ENCODE results near the gene SYT15.
"Not testable (repeated sequence)": the region's sequence is repeated elsewhere in the genome, so short reads cannot be mapped to it uniquely, and the experiment has no call there.

Gene SYT15

DNA sequence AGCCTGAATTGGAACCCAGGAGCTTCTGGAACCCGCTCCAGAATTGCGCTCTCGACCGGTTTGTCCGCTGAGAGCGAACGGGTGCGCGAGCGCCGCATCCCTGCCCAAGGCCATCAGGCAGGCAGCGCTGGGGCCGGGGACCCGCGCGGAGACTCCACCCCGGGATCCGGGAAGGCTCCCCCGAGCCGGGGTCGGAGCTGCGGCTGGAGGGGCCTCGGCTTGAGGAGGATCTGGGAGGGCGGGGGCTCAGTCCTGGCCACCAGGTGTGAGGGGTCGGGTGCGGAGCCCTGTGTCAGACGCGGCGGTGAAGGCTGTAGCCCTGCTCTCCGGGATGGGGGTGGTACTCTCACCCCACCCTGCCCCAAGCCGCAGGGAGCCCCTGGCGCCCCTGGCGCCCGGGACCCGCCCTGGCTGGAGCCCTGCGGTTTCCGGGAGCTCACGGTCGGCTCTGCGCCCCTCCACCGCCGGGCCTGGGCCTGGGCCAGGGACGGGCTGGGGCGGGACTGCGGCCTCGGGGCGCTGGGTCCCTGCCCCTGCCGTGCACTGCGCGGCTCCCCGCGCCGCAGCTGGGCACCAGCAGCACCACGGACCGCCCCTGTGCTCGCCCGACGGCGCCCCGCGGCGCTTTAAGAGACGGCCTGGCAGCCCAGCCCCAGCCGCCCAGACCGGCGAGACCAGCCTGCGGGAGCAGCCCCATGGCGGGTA is at the start of gene SYT15:
Gene SYT15, plus strand, starts transcription at position 655 of the 705 bp plus-strand sequence. Its CDS starts 41 bp downstream, at position 696.
- in situ Hi-C loops (cut with MboI; ENCODE audit: low sequenced_read_pairs); H3K4me3 ChIP-seq; H3K36me3 ChIP-seq (replicated peaks); H3K4me1 ChIP-seq; H3K9me3 ChIP-seq; H3K27me3 ChIP-seq (ENCODE audit: low read depth); DNase-seq (ENCODE audit: low spot score in 2 of 2): not testable (repeated sequence)

DNA sequence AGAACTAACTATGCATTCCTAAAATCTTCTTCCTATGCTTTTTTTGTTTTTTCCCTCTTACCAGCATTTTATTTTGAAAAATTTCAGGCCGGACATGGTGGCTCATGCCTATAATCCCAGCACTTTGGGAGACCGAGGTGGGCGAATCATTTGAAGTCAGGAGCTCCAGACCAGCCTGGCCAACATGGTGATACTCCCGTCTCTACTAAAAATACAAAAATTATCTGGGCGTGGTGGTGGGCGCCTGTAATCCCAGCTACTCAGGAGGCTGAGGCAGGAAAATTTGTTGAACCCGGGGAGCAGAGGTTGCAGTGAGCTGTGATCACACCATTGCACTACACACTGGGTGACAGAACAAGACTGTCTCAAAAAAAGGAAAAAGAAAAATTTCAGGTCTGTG is 49.2 kb upstream of the SYT15 start:
- not testable (repeated sequence) for H3K4me3 ChIP-seq; H3K36me3 ChIP-seq (replicated peaks); DNase-seq (ENCODE audit: low spot score in 2 of 2); H3K9me3 ChIP-seq; H3K27me3 ChIP-seq (ENCODE audit: low read depth); H3K4me1 ChIP-seq
- in situ Hi-C loops (cut with MboI; ENCODE audit: low sequenced_read_pairs) = loop anchor here (25.0 kb wide), 1 partner anchor 1708 kb away; no protein-coding TSS in a partner anchor

DNA sequence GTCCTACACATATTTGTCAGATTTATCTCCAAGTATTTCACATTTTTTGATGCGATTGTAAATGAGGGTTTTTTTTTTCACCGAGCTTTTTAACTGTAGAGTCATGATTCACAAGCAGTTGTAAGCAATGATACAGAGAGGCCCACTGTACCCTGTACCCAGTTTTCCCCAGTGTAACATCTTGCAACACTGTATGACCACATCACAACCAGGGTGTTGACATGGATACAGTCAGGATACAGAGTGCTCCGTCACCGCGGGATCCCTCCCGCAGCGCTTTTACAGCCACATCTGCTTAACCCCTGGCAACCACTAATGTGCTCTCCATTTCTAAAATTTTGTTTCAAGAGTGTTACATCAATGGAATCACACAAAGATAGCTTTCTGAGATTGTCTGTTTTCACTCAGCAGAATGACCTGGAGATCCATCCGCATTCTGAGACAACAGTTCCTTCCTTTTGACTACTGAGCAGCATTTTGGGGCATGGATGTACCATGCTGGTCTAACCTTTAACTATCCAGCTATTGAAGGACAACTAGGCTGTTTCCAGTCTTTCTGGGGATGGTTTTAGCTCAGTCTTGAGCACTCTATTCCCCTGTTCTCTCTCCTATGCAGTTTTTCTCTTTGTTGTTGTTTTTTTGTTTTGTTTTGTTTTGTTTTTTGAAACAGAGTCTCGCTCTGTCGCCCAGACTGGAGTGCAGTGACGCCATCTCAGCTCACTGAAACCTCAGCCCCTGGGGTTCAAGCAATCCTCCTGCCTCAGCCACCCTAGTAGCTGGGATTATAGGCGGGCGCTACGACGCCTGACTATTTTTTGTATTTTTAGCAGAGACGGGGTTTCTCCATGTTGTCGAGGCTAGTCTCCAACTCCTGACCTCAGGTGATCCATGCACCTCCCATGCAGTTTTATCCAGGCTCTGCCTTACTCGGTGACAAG is 48.4 kb upstream of the SYT15 start:
- DNase-seq (ENCODE audit: low spot score in 2 of 2) = no peak
- Histone ChIP-seq H3K9me3 (peaks cover 3% of the 10 kb centered on the region; the same call in 1 of the 2 replicates), H3K27me3 (ENCODE audit: low read depth) (no peaks in the 10 kb centered on the region; the same call in 1 of the 2 replicates), H3K36me3 (replicated peaks) (no peaks in the 10 kb centered on the region), H3K4me3 (no peak overlapping the region), H3K4me1 (no peaks in the 10 kb centered on the region)
- in situ Hi-C loops (cut with MboI; ENCODE audit: low sequenced_read_pairs) = loop anchor here (25.0 kb wide), 1 partner anchor 1707 kb away; no protein-coding TSS in a partner anchor

DNA sequence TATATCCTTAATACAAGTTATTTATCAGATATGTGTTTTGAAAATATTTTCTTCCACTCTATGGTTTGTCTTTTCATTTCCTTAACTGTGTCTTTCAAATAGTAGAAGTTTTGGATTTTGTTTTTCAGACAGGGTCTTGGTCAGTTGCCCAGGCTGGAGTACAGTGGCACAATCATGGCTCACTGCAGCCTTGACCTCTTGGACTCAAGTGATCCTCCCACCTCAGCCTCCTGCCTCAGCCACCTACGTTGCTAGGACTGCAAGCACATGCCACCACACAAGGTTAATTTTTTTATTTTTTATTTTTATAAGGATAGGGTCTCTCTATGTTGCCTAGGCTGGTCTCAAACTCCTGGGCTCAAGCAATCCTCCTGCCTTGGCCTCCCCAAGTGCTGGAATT is 46.7 kb upstream of the SYT15 start:
- not testable (repeated sequence) for H3K27me3 ChIP-seq (ENCODE audit: low read depth); H3K4me3 ChIP-seq; H3K4me1 ChIP-seq; DNase-seq (ENCODE audit: low spot score in 2 of 2); H3K9me3 ChIP-seq; H3K36me3 ChIP-seq (replicated peaks)
- in situ Hi-C loops (cut with MboI; ENCODE audit: low sequenced_read_pairs) = loop anchor here (25.0 kb wide), 1 partner anchor 1705 kb away; no protein-coding TSS in a partner anchor

DNA sequence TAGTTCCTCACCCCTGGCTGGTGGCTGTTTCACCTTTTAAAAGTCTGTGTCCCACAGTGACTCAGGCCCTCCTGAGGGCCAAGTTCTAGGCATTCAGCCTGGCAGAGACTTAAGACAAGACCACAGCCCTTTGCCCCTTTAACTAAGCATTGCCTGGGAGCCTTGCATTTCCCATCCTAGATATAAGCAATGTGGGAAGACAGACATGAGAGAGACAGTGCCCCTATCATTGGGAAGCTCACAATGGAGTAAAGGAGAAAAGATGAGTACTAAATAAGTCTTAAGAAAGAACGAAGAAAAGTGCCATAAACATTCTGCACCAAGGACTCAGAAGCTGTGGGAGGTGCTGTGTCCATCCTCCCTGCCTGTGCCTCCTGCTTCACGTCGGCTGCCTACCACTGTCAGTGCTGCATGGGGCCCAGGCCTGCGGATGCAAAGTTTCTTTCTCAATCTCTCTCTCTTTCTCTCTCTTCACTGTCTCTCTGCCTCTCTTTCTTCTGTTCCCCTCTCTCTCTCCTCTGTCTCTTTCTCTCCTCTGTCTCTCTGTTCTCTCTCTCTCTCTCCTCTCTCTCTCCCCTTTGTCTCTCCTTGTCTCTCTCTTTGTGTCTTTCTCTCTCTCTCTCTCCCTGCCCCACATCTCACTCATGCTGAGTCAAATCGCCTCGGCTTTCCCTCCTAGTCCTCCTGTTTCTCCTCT is 44.0 kb upstream of the SYT15 start:
- H3K9me3 ChIP-seq = no peaks in the 10 kb centered on the region; the same call in 1 of the 2 replicates
- in situ Hi-C loops (cut with MboI; ENCODE audit: low sequenced_read_pairs) = loop anchor here (25.0 kb wide), 1 partner anchor 1702 kb away; no protein-coding TSS in a partner anchor
- H3K4me3 ChIP-seq = no peak overlapping the region
- H3K36me3 ChIP-seq (replicated peaks) = no peaks in the 10 kb centered on the region
- H3K27me3 ChIP-seq (ENCODE audit: low read depth) = 0 out of 2 replicates have a peak, but pooled peaks cover 6% of the 10 kb centered on the region
- no peaks in the 10 kb centered on the region for H3K4me1 ChIP-seq
- no peak for DNase-seq (ENCODE audit: low spot score in 2 of 2)

DNA sequence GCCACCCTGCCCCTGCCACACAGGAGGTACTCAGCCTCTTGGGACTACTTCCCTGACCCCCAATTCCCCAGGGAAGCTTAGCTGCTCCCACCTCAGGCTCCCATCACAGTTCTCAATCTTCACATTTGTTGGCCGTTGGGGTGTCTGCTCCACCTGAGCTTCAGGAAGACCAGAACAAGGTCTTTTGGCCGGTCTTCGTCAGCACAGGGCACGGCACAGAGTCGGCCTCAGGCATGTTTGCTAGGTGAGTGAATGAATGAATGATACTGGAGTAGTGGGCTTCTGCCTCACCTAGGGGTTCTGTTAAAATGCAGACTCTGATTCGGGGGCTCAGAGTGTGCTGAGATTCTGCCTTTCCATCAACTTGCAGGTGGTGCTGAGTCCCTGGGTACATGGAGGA is 42.8 kb upstream of the SYT15 start:
- in situ Hi-C loops (cut with MboI; ENCODE audit: low sequenced_read_pairs) = loop anchor here (25.0 kb wide), 1 partner anchor 1701 kb away; no protein-coding TSS in a partner anchor
- Histone ChIP-seq H3K36me3 (replicated peaks) (no peaks in the 10 kb centered on the region), H3K4me3 (no peak overlapping the region), H3K27me3 (ENCODE audit: low read depth) (0 out of 2 replicates have a peak, but pooled peaks cover 7% of the 10 kb centered on the region), H3K9me3 (no peaks in the 10 kb centered on the region; the same call in 1 of the 2 replicates), H3K4me1 (no peaks in the 10 kb centered on the region)
- DNase-seq (ENCODE audit: low spot score in 2 of 2) = no peak

- Histone ChIP-seq H3K9me3 (no peaks in the 10 kb centered on the region; the same call in 1 of the 2 replicates), H3K4me1 (no peaks in the 10 kb centered on the region), H3K4me3 (no peak overlapping the region), H3K36me3 (replicated peaks) (no peaks in the 10 kb centered on the region), H3K27me3 (ENCODE audit: low read depth) (0 out of 2 replicates have a peak, but pooled peaks cover 7% of the 10 kb centered on the region)
- in situ Hi-C loops (cut with MboI; ENCODE audit: low sequenced_read_pairs) = loop anchor here (25.0 kb wide), 1 partner anchor 1701 kb away; no protein-coding TSS in a partner anchor
- no peak for DNase-seq (ENCODE audit: low spot score in 2 of 2)
Observed at GRCh38 chr10:46536781-46537180, 42.1 kb upstream of the SYT15 start.

GRCh38 chr10:46537309-46537708 is 41.6 kb upstream of the SYT15 start:
- in situ Hi-C loops (cut with MboI; ENCODE audit: low sequenced_read_pairs) = loop anchor here (25.0 kb wide), 1 partner anchor 1700 kb away; no protein-coding TSS in a partner anchor
- DNase-seq (ENCODE audit: low spot score in 2 of 2) = no peak
- Histone ChIP-seq H3K4me1 (no peaks in the 10 kb centered on the region), H3K36me3 (replicated peaks) (no peaks in the 10 kb centered on the region), H3K27me3 (ENCODE audit: low read depth) (0 out of 2 replicates have a peak, but pooled peaks cover 7% of the 10 kb centered on the region), H3K9me3 (no peaks in the 10 kb centered on the region; the same call in 1 of the 2 replicates), H3K4me3 (no peak overlapping the region)

GRCh38 chr10:46538155-46538554 is 40.8 kb upstream of the SYT15 start:
- in situ Hi-C loops (cut with MboI; ENCODE audit: low sequenced_read_pairs) = loop anchor here (25.0 kb wide), 1 partner anchor 1699 kb away; no protein-coding TSS in a partner anchor
- Histone ChIP-seq H3K36me3 (replicated peaks) (no peaks in the 10 kb centered on the region), H3K9me3 (no peaks in the 10 kb centered on the region; the same call in 1 of the 2 replicates), H3K27me3 (ENCODE audit: low read depth) (0 out of 2 replicates have a peak, but pooled peaks cover 7% of the 10 kb centered on the region), H3K4me1 (no peaks in the 10 kb centered on the region), H3K4me3 (no peak overlapping the region)
- no peak for DNase-seq (ENCODE audit: low spot score in 2 of 2)

- H3K9me3 ChIP-seq = no peaks in the 10 kb centered on the region; the same call in 1 of the 2 replicates
- no peak overlapping the region for H3K4me3 ChIP-seq
- no peaks in the 10 kb centered on the region for H3K36me3 ChIP-seq (replicated peaks)
- no peaks in the 10 kb centered on the region for H3K4me1 ChIP-seq
- DNase-seq (ENCODE audit: low spot score in 2 of 2) = no peak
- in situ Hi-C loops (cut with MboI; ENCODE audit: low sequenced_read_pairs) = loop anchor here (25.0 kb wide), 1 partner anchor 1698 kb away; no protein-coding TSS in a partner anchor
- H3K27me3 ChIP-seq (ENCODE audit: low read depth) = 0 out of 2 replicates have a peak, but pooled peaks cover 7% of the 10 kb centered on the region
Observed at GRCh38 chr10:46538717-46539426, 40.1 kb upstream of the SYT15 start.

GRCh38 chr10:46539596-46540411 is 39.1 kb upstream of the SYT15 start:
- H3K36me3 ChIP-seq (replicated peaks) = no peaks in the 10 kb centered on the region
- 0 out of 2 replicates have a peak, but pooled peaks cover 7% of the 10 kb centered on the region for H3K27me3 ChIP-seq (ENCODE audit: low read depth)
- H3K4me1 ChIP-seq = no peaks in the 10 kb centered on the region
- in situ Hi-C loops (cut with MboI; ENCODE audit: low sequenced_read_pairs) = loop anchor here (25.0 kb wide), 1 partner anchor 1697 kb away; no protein-coding TSS in a partner anchor
- H3K9me3 ChIP-seq = no peaks in the 10 kb centered on the region; the same call in 1 of the 2 replicates
- peak in 1 of 2 experiments; percentile 7 for DNase-seq (ENCODE audit: low spot score in 2 of 2)
- no peak overlapping the region for H3K4me3 ChIP-seq

All from HAP-1 (cell line).